ENCODE measurements around the gene FZD4.

FZD4 gene

GRCh38 chr11:86905252-86905651 lies 49.9 kb downstream of the FZD4 start:
- no peak for TF ChIP-seq CTCF (IDR thresholded peaks at IDR 0.05; ENCODE audit: insufficient read depth, low read depth, low read length, missing control alignments)
- DNase-seq (ENCODE audit: low read depth) = no peak
- H3K4me3 ChIP-seq (ENCODE audit: low read length) = no peak overlapping the region

GRCh38 chr11:86904001-86904400 lies 51.2 kb downstream of the FZD4 start:
- TF ChIP-seq CTCF (IDR thresholded peaks at IDR 0.05; ENCODE audit: insufficient read depth, low read depth, low read length, missing control alignments) = no peak
- no peak for DNase-seq (ENCODE audit: low read depth)
- H3K4me3 ChIP-seq (ENCODE audit: low read length) = no peak overlapping the region

- H3K4me3 ChIP-seq (ENCODE audit: low read length) = no peak overlapping the region
- DNase-seq (ENCODE audit: low read depth) = no peak
- TF ChIP-seq CTCF (IDR thresholded peaks at IDR 0.05; ENCODE audit: insufficient read depth, low read depth, low read length, missing control alignments) = no peak
These were observed 52.9 kb downstream of the FZD4 start for GRCh38 chr11:86902345-86902744.

- TF ChIP-seq CTCF (IDR thresholded peaks at IDR 0.05; ENCODE audit: insufficient read depth, low read depth, low read length, missing control alignments) = no peak
- no peak for DNase-seq (ENCODE audit: low read depth)
- H3K4me3 ChIP-seq (ENCODE audit: low read length) = no peak overlapping the region
These were observed 53.6 kb downstream of the FZD4 start for GRCh38 chr11:86901599-86901998.

GRCh38 chr11:86900162-86900561 lies 55.0 kb downstream of the FZD4 start:
- H3K4me3 ChIP-seq (ENCODE audit: low read length) = no peak overlapping the region
- DNase-seq (ENCODE audit: low read depth) = no peak
- no peak for TF ChIP-seq CTCF (IDR thresholded peaks at IDR 0.05; ENCODE audit: insufficient read depth, low read depth, low read length, missing control alignments)

- TF ChIP-seq CTCF (IDR thresholded peaks at IDR 0.05; ENCODE audit: insufficient read depth, low read depth, low read length, missing control alignments) = no peak
- H3K4me3 ChIP-seq (ENCODE audit: low read length) = no peak overlapping the region
These were observed 56.5 kb downstream of the FZD4 start for GRCh38 chr11:86898689-86899088.

GRCh38 chr11:86896441-86896841 lies 58.8 kb downstream of the FZD4 start:
- no peak for TF ChIP-seq CTCF (IDR thresholded peaks at IDR 0.05; ENCODE audit: insufficient read depth, low read depth, low read length, missing control alignments)

More at GRCh38 chr11:86898689-86899088, 56.5 kb downstream of the FZD4 start:
- no peak for DNase-seq (ENCODE audit: low read depth)

More at GRCh38 chr11:86896441-86896841, 58.8 kb downstream of the FZD4 start:
- DNase-seq (ENCODE audit: low read depth) = no peak
- H3K4me3 ChIP-seq (ENCODE audit: low read length) = no peak overlapping the region
